ENCODE measurements around the gene FOXO1.

FOXO1 gene

GRCh38 chr13:40626977-40627376 lies 39.5 kb downstream of the FOXO1 start:
- Histone ChIP-seq H3K36me3 (ENCODE audit: control insufficient read depth in 1 of 2, insufficient read depth in 2 of 2, low read length in 2 of 2) (no peaks in the 10 kb centered on the region), H3K79me1 (ENCODE audit: low read length) (no peaks in the 10 kb centered on the region), H4K91ac (ENCODE audit: low read depth, low read length) (no peak overlapping the region), H4K8ac (ENCODE audit: low read depth, low read length) (no peak overlapping the region), H3K4me3 (ENCODE audit: low read depth, low read length) (no peak overlapping the region), H3K4me1 (ENCODE audit: control insufficient read depth in 1 of 2, insufficient read depth in 2 of 2, low read length in 2 of 2) (peaks cover 6 to 7% of the 10 kb centered on the region in 2 experiments), H3K14ac (ENCODE audit: low read length) (no peak overlapping the region), H2AK5ac (ENCODE audit: low read length) (no peak overlapping the region), H3K18ac (ENCODE audit: low read length) (no peak overlapping the region), H3K9ac (ENCODE audit: low read length) (no peak overlapping the region), H3K27ac (ENCODE audit: low read depth, low read length) (no peak overlapping the region), H2BK5ac (ENCODE audit: low read depth, low read length, poor library complexity) (no peak overlapping the region), H2BK12ac (ENCODE audit: low read length) (no peak overlapping the region), H3K4me2 (ENCODE audit: low read length) (no peak overlapping the region), H3K9me3 (ENCODE audit: insufficient read depth, low read depth, low read length) (no peaks in the 10 kb centered on the region), H3K27me3 (ENCODE audit: insufficient read depth, low read length) (no peaks in the 10 kb centered on the region), H3K4ac (ENCODE audit: low read depth, low read length) (peak overlapping the region; percentile 33), H2BK120ac (ENCODE audit: insufficient read depth, low read length, poor library complexity) (no peak overlapping the region), H3K23ac (ENCODE audit: low read length) (no peak overlapping the region), H2AFZ (ENCODE audit: insufficient read depth, low read length, poor library complexity) (no peak overlapping the region), H3K79me2 (ENCODE audit: control insufficient read depth, insufficient read depth, low read length, poor library complexity) (peaks cover 11% of the 10 kb centered on the region), H4K12ac (ENCODE audit: low read depth, low read length) (no peak overlapping the region)
- no peak for DNase-seq
- no CpG with 5 or more reads among the region's 1 CpG for WGBS (ENCODE audit: extremely low coverage, insufficient coverage, insufficient read length)

GRCh38 chr13:40626561-40626960 lies 39.9 kb downstream of the FOXO1 start:
- WGBS (ENCODE audit: extremely low coverage, insufficient coverage, insufficient read length): no CpG with 5 or more reads among the region's 3 CpGs
- Histone ChIP-seq H4K91ac (ENCODE audit: low read depth, low read length) (no peak overlapping the region), H2AFZ (ENCODE audit: insufficient read depth, low read length, poor library complexity) (no peak overlapping the region)

GRCh38 chr13:40624986-40625385 lies 41.5 kb downstream of the FOXO1 start:
- no peak overlapping the region for H3K27ac ChIP-seq (ENCODE audit: low read depth, low read length)

More at GRCh38 chr13:40626561-40626960, 39.9 kb downstream of the FOXO1 start:
- Histone ChIP-seq H3K9ac (ENCODE audit: low read length) (no peak overlapping the region), H3K79me1 (ENCODE audit: low read length) (no peaks in the 10 kb centered on the region), H3K36me3 (ENCODE audit: control insufficient read depth in 1 of 2, insufficient read depth in 2 of 2, low read length in 2 of 2) (no peaks in the 10 kb centered on the region), H3K9me3 (ENCODE audit: insufficient read depth, low read depth, low read length) (no peaks in the 10 kb centered on the region), H3K27me3 (ENCODE audit: insufficient read depth, low read length) (no peaks in the 10 kb centered on the region), H3K4me3 (ENCODE audit: low read depth, low read length) (no peak overlapping the region), H3K4ac (ENCODE audit: low read depth, low read length) (peak overlapping the region; percentile 57), H3K4me1 (ENCODE audit: control insufficient read depth in 1 of 2, insufficient read depth in 2 of 2, low read length in 2 of 2) (peaks cover 6 to 7% of the 10 kb centered on the region in 2 experiments), H3K14ac (ENCODE audit: low read length) (no peak overlapping the region), H2AK5ac (ENCODE audit: low read length) (no peak overlapping the region), H2BK120ac (ENCODE audit: insufficient read depth, low read length, poor library complexity) (no peak overlapping the region), H3K4me2 (ENCODE audit: low read length) (no peak overlapping the region), H3K79me2 (ENCODE audit: control insufficient read depth, insufficient read depth, low read length, poor library complexity) (peaks cover 11% of the 10 kb centered on the region), H4K8ac (ENCODE audit: low read depth, low read length) (no peak overlapping the region), H3K18ac (ENCODE audit: low read length) (no peak overlapping the region), H3K27ac (ENCODE audit: low read depth, low read length) (no peak overlapping the region), H2BK5ac (ENCODE audit: low read depth, low read length, poor library complexity) (no peak overlapping the region), H4K12ac (ENCODE audit: low read depth, low read length) (no peak overlapping the region), H3K23ac (ENCODE audit: low read length) (no peak overlapping the region), H2BK12ac (ENCODE audit: low read length) (no peak overlapping the region)
- DNase-seq: no peak

GRCh38 chr13:40624383-40624782 lies 42.1 kb downstream of the FOXO1 start:
- no peak for DNase-seq

More at GRCh38 chr13:40624986-40625385, 41.5 kb downstream of the FOXO1 start:
- Histone ChIP-seq H4K12ac (ENCODE audit: low read depth, low read length) (no peak overlapping the region), H2BK120ac (ENCODE audit: insufficient read depth, low read length, poor library complexity) (no peak overlapping the region), H2BK12ac (ENCODE audit: low read length) (no peak overlapping the region), H3K23ac (ENCODE audit: low read length) (no peak overlapping the region), H3K36me3 (ENCODE audit: control insufficient read depth in 1 of 2, insufficient read depth in 2 of 2, low read length in 2 of 2) (peaks cover 0 to 2% of the 10 kb centered on the region in 2 experiments), H3K14ac (ENCODE audit: low read length) (no peak overlapping the region), H3K79me2 (ENCODE audit: control insufficient read depth, insufficient read depth, low read length, poor library complexity) (peaks cover 7% of the 10 kb centered on the region), H3K4me3 (ENCODE audit: low read depth, low read length) (no peak overlapping the region), H3K4ac (ENCODE audit: low read depth, low read length) (no peak overlapping the region), H3K4me2 (ENCODE audit: low read length) (no peak overlapping the region), H2BK5ac (ENCODE audit: low read depth, low read length, poor library complexity) (no peak overlapping the region), H2AFZ (ENCODE audit: insufficient read depth, low read length, poor library complexity) (no peak overlapping the region), H3K9me3 (ENCODE audit: insufficient read depth, low read depth, low read length) (no peaks in the 10 kb centered on the region), H4K91ac (ENCODE audit: low read depth, low read length) (no peak overlapping the region), H2AK5ac (ENCODE audit: low read length) (no peak overlapping the region), H3K79me1 (ENCODE audit: low read length) (no peaks in the 10 kb centered on the region), H3K18ac (ENCODE audit: low read length) (no peak overlapping the region), H3K9ac (ENCODE audit: low read length) (no peak overlapping the region), H4K8ac (ENCODE audit: low read depth, low read length) (no peak overlapping the region), H3K27me3 (ENCODE audit: insufficient read depth, low read length) (no peaks in the 10 kb centered on the region), H3K4me1 (ENCODE audit: control insufficient read depth in 1 of 2, insufficient read depth in 2 of 2, low read length in 2 of 2) (peaks cover 2 to 4% of the 10 kb centered on the region in 2 experiments)
- WGBS (ENCODE audit: extremely low coverage, insufficient coverage, insufficient read length): no CpG with 5 or more reads among the region's 1 CpG
- DNase-seq: no peak

More at GRCh38 chr13:40624383-40624782, 42.1 kb downstream of the FOXO1 start:
- no peak overlapping the region for H2BK5ac ChIP-seq (ENCODE audit: low read depth, low read length, poor library complexity)
- H3K4me2 ChIP-seq (ENCODE audit: low read length): no peak overlapping the region
- H4K12ac ChIP-seq (ENCODE audit: low read depth, low read length): no peak overlapping the region
- H3K9me3 ChIP-seq (ENCODE audit: insufficient read depth, low read depth, low read length): no peaks in the 10 kb centered on the region
- H3K79me2 ChIP-seq (ENCODE audit: control insufficient read depth, insufficient read depth, low read length, poor library complexity): peaks cover 7% of the 10 kb centered on the region
- no peak overlapping the region for H3K27ac ChIP-seq (ENCODE audit: low read depth, low read length)
- H3K27me3 ChIP-seq (ENCODE audit: insufficient read depth, low read length): no peaks in the 10 kb centered on the region
- WGBS (ENCODE audit: extremely low coverage, insufficient coverage, insufficient read length): no CpG with 5 or more reads among the region's 1 CpG
- peaks cover 2 to 4% of the 10 kb centered on the region in 2 experiments for H3K4me1 ChIP-seq (ENCODE audit: control insufficient read depth in 1 of 2, insufficient read depth in 2 of 2, low read length in 2 of 2)
- no peak overlapping the region for H3K14ac ChIP-seq (ENCODE audit: low read length)
- H2BK12ac ChIP-seq (ENCODE audit: low read length): no peak overlapping the region
- H3K9ac ChIP-seq (ENCODE audit: low read length): no peak overlapping the region
- no peaks in the 10 kb centered on the region for H3K79me1 ChIP-seq (ENCODE audit: low read length)
- H3K4me3 ChIP-seq (ENCODE audit: low read depth, low read length): no peak overlapping the region
- no peak overlapping the region for H2BK120ac ChIP-seq (ENCODE audit: insufficient read depth, low read length, poor library complexity)
- peak overlapping the region; percentile 85 for H3K4ac ChIP-seq (ENCODE audit: low read depth, low read length)
- H2AK5ac ChIP-seq (ENCODE audit: low read length): no peak overlapping the region
- H4K8ac ChIP-seq (ENCODE audit: low read depth, low read length): no peak overlapping the region
- H3K18ac ChIP-seq (ENCODE audit: low read length): no peak overlapping the region
- H4K91ac ChIP-seq (ENCODE audit: low read depth, low read length): no peak overlapping the region
- peaks cover 0 to 2% of the 10 kb centered on the region in 2 experiments for H3K36me3 ChIP-seq (ENCODE audit: control insufficient read depth in 1 of 2, insufficient read depth in 2 of 2, low read length in 2 of 2)
- H3K23ac ChIP-seq (ENCODE audit: low read length): no peak overlapping the region
- H2AFZ ChIP-seq (ENCODE audit: insufficient read depth, low read length, poor library complexity): no peak overlapping the region
